Keratinocyte (primary cell): ENCODE measurements around the gene PCDH15. TPM values are rescaled to one million over a fixed set of nuclear protein-coding genes. Genes with fewer than 3 reads are reported as not detected.

Experiments
- DNase-seq: peaks from one replicate; pipeline ENCODE4 v3.0.0-alpha.2; 2011; ENCODE audit warnings: low read depth, missing footprints, low spot score
- FAIRE-seq: peaks from 2 replicates; lab custom pipeline; 2011; peaks lifted over from hg19 to GRCh38; lab: Jason Lieb, UNC
- H2AFZ ChIP-seq: 2 replicates; pipeline ENCODE4 v1.6.0; 2012; ENCODE audit warnings: low read length, control low read depth, inconsistent platforms; ENCODE audit not compliant: control insufficient read depth
- H3K27ac ChIP-seq: 2 replicates; pipeline ENCODE4 v1.5.1; 2011; ENCODE audit warnings: low read length; ENCODE audit not compliant: control insufficient read depth, insufficient read depth
- H3K27me3 ChIP-seq: 3 replicates; pipeline ENCODE4 v1.6.0; 2011; ENCODE audit warnings: low read length; ENCODE audit not compliant: control insufficient read depth, insufficient read depth; ENCODE audit errors: extremely low read depth
- H3K36me3 ChIP-seq, 2 experiments: 2 replicates in 1 of 2; 3 replicates in 1 of 2; pipeline ENCODE4 v1.5.1; 2011; ENCODE audit warnings: low read length in 2 of 2, mild to moderate bottlenecking in 1 of 2; ENCODE audit not compliant: control insufficient read depth in 2 of 2, insufficient read depth in 2 of 2; ENCODE audit errors: extremely low read depth in 1 of 2
- H3K4me1 ChIP-seq: 3 replicates; pipeline ENCODE4 v1.5.1; 2011; ENCODE audit warnings: low read length; ENCODE audit not compliant: control insufficient read depth, insufficient read depth; ENCODE audit errors: extremely low read depth
- H3K4me2 ChIP-seq: 3 replicates; pipeline ENCODE4 v1.6.0; 2011; ENCODE audit warnings: low read depth, low read length; ENCODE audit not compliant: control insufficient read depth, insufficient read depth; ENCODE audit errors: extremely low read depth
- H3K4me3 ChIP-seq, 3 experiments: fragments of 200-600 bp in 1 of 3; sonication (generic) in 1 of 3; 2 replicates in 2 of 3; 3 replicates in 1 of 3; pipeline ENCODE4 v1.5.1; 2011 to 2016; ENCODE audit warnings: low read length in 3 of 3, mild to moderate bottlenecking in 3 of 3, control low read depth in 2 of 3, inconsistent platforms in 1 of 3, low read depth in 1 of 3, mixed read lengths in 1 of 3, mixed run types in 1 of 3, moderate library complexity in 1 of 3; ENCODE audit not compliant: control insufficient read depth in 2 of 3, insufficient read depth in 2 of 3; ENCODE audit errors: extremely low read depth in 1 of 3
- H3K79me2 ChIP-seq: 2 replicates; pipeline ENCODE4 v1.6.0; 2012; ENCODE audit warnings: low read length; ENCODE audit not compliant: control insufficient read depth, insufficient read depth
- H3K9ac ChIP-seq: 3 replicates; pipeline ENCODE4 v1.6.0; 2011; ENCODE audit warnings: low read length; ENCODE audit not compliant: control insufficient read depth, insufficient read depth; ENCODE audit errors: extremely low read depth
- H3K9me1 ChIP-seq: 3 replicates; pipeline ENCODE4 v1.6.0; 2011; ENCODE audit warnings: low read length; ENCODE audit not compliant: control insufficient read depth, insufficient read depth; ENCODE audit errors: extremely low read depth
- H3K9me3 ChIP-seq: 2 replicates; pipeline ENCODE4 v1.5.1; 2012; ENCODE audit warnings: low read depth, low read length; ENCODE audit not compliant: control insufficient read depth
- H4K20me1 ChIP-seq: 3 replicates; pipeline ENCODE4 v1.6.0; 2011; ENCODE audit warnings: low read length; ENCODE audit not compliant: control insufficient read depth, insufficient read depth; ENCODE audit errors: extremely low read depth
- CTCF ChIP-seq, 3 experiments: IDR thresholded peaks in 1 of 3; conservative IDR thresholded peaks in 1 of 3; optimal IDR thresholded peaks in 1 of 3; 2 replicates in 2 of 3; 3 replicates in 1 of 3; pipeline versions ENCODE3 to v1.5.1; 2011; ENCODE audit warnings: low read length in 3 of 3, mild to moderate bottlenecking in 3 of 3, moderate library complexity in 2 of 3, control low read depth in 1 of 3, inconsistent platforms in 1 of 3; ENCODE audit not compliant: insufficient read depth in 2 of 3; ENCODE audit errors: extremely low read depth in 1 of 3
- EZH2 ChIP-seq: IDR thresholded peaks from one replicate; pipeline ENCODE4 v1.6.1; 2012; ENCODE audit warnings: inconsistent platforms, mild to moderate bottlenecking, low read length, moderate library complexity
- dilution Hi-C: fragments of 300-500 bp; cut with MboI; formaldehyde crosslinking; loops from one replicate; pipeline ENCODE4 v1.7.0; 2020; ENCODE audit warnings: low sequenced_read_pairs; ENCODE audit not compliant: extremely low pct_ligation_motif_present
- polyA plus RNA-seq, 5 experiments: library from polyadenylated mRNA; depleted of rRNA in 3 of 5; stranded (reverse) in 3 of 5; stranded (forward) in 1 of 5; unstranded in 1 of 5; fragments of >200 nt; gene quantifications; 1 replicate in 1 of 5; 2 replicates in 3 of 5; 3 replicates in 1 of 5; pipeline versions ENCODE4 v1.2.1 to v1.2.3, GENCODE V29; 2011 to 2012; ENCODE audit warnings: missing spikeins in 2 of 5, low read depth in 1 of 5, low replicate concordance in 1 of 5

The PCDH15 gene
- polyA plus RNA-seq, 1 donor (not counting 4 experiments of a cell fraction or from before 2014, with no cell fraction given): not detected

- FAIRE-seq: no peak
These were observed 961.5 kb downstream of the PCDH15 start for GRCh38 chr10:53839440-53840039.

DNA sequence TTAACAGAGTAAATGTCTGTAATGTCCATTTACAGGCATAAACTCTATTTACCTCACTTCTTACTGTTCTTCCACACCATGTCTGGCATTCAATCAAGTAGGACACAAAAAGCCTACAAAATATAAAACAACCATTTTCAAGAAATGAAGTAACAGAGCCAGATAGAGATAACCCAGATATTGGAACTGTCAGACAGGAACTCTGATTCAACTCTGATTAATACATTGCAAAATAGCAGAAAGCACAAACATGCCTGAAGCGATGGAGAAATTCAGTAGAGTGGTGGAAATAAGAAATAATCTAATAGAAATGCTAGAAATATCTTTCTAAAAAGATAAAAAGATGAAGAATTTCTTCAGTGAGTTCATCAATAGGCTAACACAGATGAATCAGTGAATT is 964.4 kb downstream of the PCDH15 start:
- no peaks in the 10 kb centered on the region for H3K9me3 ChIP-seq
- TF ChIP-seq EZH2: no peak
- no peak for TF ChIP-seq CTCF (optimal IDR thresholded peaks at IDR 0.05 in 1 of 3, IDR thresholded peaks at IDR 0.05 in 1 of 3, conservative IDR thresholded peaks at IDR 0.05 in 1 of 3; ENCODE audit: extremely low read depth in 1 of 3, insufficient read depth in 2 of 3, low read length in 3 of 3)
- dilution Hi-C loops: no loop called here
- H3K36me3 ChIP-seq: no peaks in the 10 kb centered on the region
- peak overlapping the region; percentile 37 for H3K4me2 ChIP-seq
- H3K9me1 ChIP-seq: no peaks in the 10 kb centered on the region
- H3K79me2 ChIP-seq: no peaks in the 10 kb centered on the region
- peaks cover 6% of the 10 kb centered on the region for H3K4me1 ChIP-seq
- no peaks in the 10 kb centered on the region for H3K27me3 ChIP-seq
- no peak overlapping the region for H3K27ac ChIP-seq
- H4K20me1 ChIP-seq: no peaks in the 10 kb centered on the region
- H3K4me3 ChIP-seq: no peak overlapping the region
- H2AFZ ChIP-seq: no peak overlapping the region
- no peak for DNase-seq
- H3K9ac ChIP-seq: no peak overlapping the region
- no peak for FAIRE-seq

More at GRCh38 chr10:53839440-53840039, 961.5 kb downstream of the PCDH15 start:
- H3K79me2 ChIP-seq: no peaks in the 10 kb centered on the region
- H3K4me3 ChIP-seq: no peak overlapping the region
- no peak for DNase-seq
- H3K4me1 ChIP-seq: peaks cover 6% of the 10 kb centered on the region
- H2AFZ ChIP-seq: no peak overlapping the region
- no peaks in the 10 kb centered on the region for H3K27me3 ChIP-seq
- no peaks in the 10 kb centered on the region for H3K9me1 ChIP-seq
- no peaks in the 10 kb centered on the region for H3K9me3 ChIP-seq
- no peaks in the 10 kb centered on the region for H4K20me1 ChIP-seq
- no peaks in the 10 kb centered on the region for H3K36me3 ChIP-seq
- no peak overlapping the region for H3K27ac ChIP-seq
- dilution Hi-C loops: no loop called here
- no peak overlapping the region for H3K9ac ChIP-seq
- H3K4me2 ChIP-seq: no peak overlapping the region
- no peak for TF ChIP-seq EZH2
- TF ChIP-seq CTCF (optimal IDR thresholded peaks at IDR 0.05 in 1 of 3, IDR thresholded peaks at IDR 0.05 in 1 of 3, conservative IDR thresholded peaks at IDR 0.05 in 1 of 3; ENCODE audit: extremely low read depth in 1 of 3, insufficient read depth in 2 of 3, low read length in 3 of 3): peak in 1 of 3 experiments; percentile 14
